Upper lobe of left lung (tissue), 6 donors: Measurements from ENCODE around the gene AQP3. TPM values are rescaled to one million over a fixed set of nuclear protein-coding genes. Genes with fewer than 3 reads are reported as not detected.

ENCODE experiments used
- ATAC-seq, 2 donors: fragments of 200-7000 bp; cut with Tn5 transposase; one replicate each; pipeline ENCODE4 v1.9.1; 2022; ENCODE audit warnings: mild to moderate bottlenecking in 2 of 2, moderate library complexity in 2 of 2; ENCODE audit not compliant: low FRiP score in 2 of 2
- DNase-seq, 2 donors: peaks; one replicate each; pipeline ENCODE4 v3.0.0-alpha.2; 2019 to 2020
- H3K27ac ChIP-seq, 4 donors: fragments of 200-600 bp; sonication (generic); one replicate each; pipeline ENCODE4 v1.5.1; 2016 to 2019
- H3K27me3 ChIP-seq, 4 donors: fragments of 200-600 bp; sonication (generic); one replicate each; pipeline ENCODE4 v1.5.1; 2017 to 2019
- H3K36me3 ChIP-seq, 4 donors: fragments of 200-600 bp; sonication (generic); one replicate each; pipeline ENCODE4 v1.5.1; 2016 to 2019
- H3K4me1 ChIP-seq, 4 donors: fragments of 200-600 bp; sonication (generic); one replicate each; pipeline ENCODE4 v1.5.1; 2018 to 2019
- H3K4me3 ChIP-seq, 4 donors: fragments of 200-600 bp; sonication (generic); one replicate each; pipeline ENCODE4 v1.5.1; 2017 to 2019; ENCODE audit warnings: mild to moderate bottlenecking in 2 of 4, moderate library complexity in 1 of 4
- H3K9me3 ChIP-seq, 4 donors: fragments of 200-600 bp; sonication (generic); one replicate each; pipeline ENCODE4 v1.5.1; 2018 to 2019
- EP300 ChIP-seq, 4 donors: sonication (generic); formaldehyde crosslinking; IDR thresholded peaks; one replicate each; pipeline ENCODE4 v1.5.1; 2017; ENCODE audit warnings: antibody characterized with exemption in 4 of 4, control low read depth in 2 of 4
- POLR2A ChIP-seq, 4 donors: fragments of 450-650 bp; IDR thresholded peaks; one replicate each; pipeline ENCODE4 v1.5.1; 2016 to 2017; ENCODE audit warnings: antibody characterized with exemption in 4 of 4, mild to moderate bottlenecking in 2 of 4
- POLR2AphosphoS5 ChIP-seq, 2 donors: sonication (generic); formaldehyde crosslinking; IDR thresholded peaks; one replicate each; pipeline ENCODE4 v1.5.1; 2017; ENCODE audit warnings: antibody characterized with exemption in 2 of 2
- WGBS, 2 donors: methylation state at CpG; one replicate each; pipeline ENCODE4 v1.1.5; 2017 to 2018; 5-methylcytosine and 5-hydroxymethylcytosine counted together
- total RNA-seq, 6 donors: library from RNA; depleted of rRNA in 4 of 6; stranded (reverse); fragments of >200 nt in 4 of 6; gene quantifications; one replicate each; pipeline versions ENCODE4 v1.1.0 to v1.2.1, GENCODE V29; 2016 to 2021
- TF ChIP-seq, protein P1 (sequence below), 6 experiments: fragments of 450-650 bp in 4 of 6; fragments of 200-600 bp in 2 of 6; sonication (generic) in 2 of 6; IDR thresholded peaks; one replicate each; pipeline ENCODE4 v1.5.1; 2016 to 2019; ENCODE audit warnings: antibody characterized with exemption in 6 of 6
- donor health status: DM: no; HTN: no; CAD: no; lungs with moderate emphysema.
- donor health status: DM: no; HTN: yes; CAD: no; lungs with severe emphysema.

AQP3 gene
- total RNA-seq, 6 donors from 2014 or later: 62.5 to 468 (median 201) TPM

DNA sequence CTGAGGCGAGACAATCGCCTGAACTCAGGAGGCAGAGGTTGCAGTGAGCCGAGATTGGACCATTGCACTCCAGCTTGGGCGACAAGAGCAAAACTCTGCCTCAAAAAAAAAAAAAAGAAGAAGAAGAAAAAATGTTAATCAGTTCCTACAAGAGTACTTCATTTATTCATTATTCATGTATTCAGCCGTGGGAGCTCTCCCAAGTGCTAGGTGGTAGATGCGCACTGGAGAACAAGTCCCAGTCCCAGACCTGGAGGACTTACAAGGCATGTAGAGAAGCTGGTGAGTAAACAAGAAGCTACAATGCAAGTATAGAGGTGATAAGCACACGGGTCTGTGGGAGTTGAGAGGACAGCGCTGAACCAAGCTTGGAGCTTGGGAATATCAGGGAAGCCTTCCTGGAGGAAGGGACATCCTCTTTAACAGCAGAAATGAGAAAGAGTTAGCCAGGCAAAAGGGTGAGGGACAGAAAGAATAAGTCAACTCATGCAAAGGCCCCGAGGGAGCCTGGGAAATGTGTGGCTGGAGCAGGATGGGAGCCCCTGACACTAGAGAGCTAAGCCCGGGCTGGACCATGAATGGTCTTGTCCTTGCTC lies 27.6 kb downstream of the AQP3 start:
- 68 to 71% methylated on average over 10 of the region's 10 CpGs for WGBS, 2 donors
- Histone ChIP-seq H3K4me1 (peaks cover 16 to 21% (median 19%) of the 10 kb centered on the region in 4 donors), H3K27ac (no peak overlapping the region), H3K4me3 (no peak overlapping the region), H3K9me3 (no peaks in the 10 kb centered on the region), H3K36me3 (no peaks in the 10 kb centered on the region), H3K27me3 (no peaks in the 10 kb centered on the region)
- ATAC-seq: no peak
- no peak for DNase-seq
- TF ChIP-seq POLR2AphosphoS5 (IDR thresholded peaks at IDR 0.05) (no peak), POLR2A (IDR thresholded peaks at IDR 0.05) (no peak), EP300 (IDR thresholded peaks at IDR 0.05) (no peak)
- TF ChIP-seq, protein P1, sequence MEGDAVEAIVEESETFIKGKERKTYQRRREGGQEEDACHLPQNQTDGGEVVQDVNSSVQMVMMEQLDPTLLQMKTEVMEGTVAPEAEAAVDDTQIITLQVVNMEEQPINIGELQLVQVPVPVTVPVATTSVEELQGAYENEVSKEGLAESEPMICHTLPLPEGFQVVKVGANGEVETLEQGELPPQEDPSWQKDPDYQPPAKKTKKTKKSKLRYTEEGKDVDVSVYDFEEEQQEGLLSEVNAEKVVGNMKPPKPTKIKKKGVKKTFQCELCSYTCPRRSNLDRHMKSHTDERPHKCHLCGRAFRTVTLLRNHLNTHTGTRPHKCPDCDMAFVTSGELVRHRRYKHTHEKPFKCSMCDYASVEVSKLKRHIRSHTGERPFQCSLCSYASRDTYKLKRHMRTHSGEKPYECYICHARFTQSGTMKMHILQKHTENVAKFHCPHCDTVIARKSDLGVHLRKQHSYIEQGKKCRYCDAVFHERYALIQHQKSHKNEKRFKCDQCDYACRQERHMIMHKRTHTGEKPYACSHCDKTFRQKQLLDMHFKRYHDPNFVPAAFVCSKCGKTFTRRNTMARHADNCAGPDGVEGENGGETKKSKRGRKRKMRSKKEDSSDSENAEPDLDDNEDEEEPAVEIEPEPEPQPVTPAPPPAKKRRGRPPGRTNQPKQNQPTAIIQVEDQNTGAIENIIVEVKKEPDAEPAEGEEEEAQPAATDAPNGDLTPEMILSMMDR (IDR thresholded peaks at IDR 0.05): no peak

DNA sequence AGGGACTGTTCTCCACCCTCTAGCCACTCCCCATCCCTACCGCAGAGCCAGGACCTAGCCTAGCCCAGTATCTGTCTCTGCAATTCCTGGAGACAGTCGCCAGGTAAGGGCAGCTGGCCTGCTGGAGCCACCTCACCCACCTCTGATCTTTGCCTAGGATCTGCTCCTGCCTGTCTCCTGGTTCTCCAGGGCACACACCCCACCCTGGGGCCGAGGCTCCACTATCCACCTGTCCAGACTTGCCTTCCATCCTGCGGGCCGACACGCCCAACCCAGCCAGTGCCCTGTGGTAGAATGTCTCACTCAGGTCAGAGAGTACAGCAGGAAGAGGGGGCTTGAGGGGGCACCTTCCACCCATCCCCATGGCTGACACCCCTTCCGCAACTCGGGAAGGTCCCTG lies 29.3 kb downstream of the AQP3 start:
- no peaks in the 10 kb centered on the region for H3K36me3 ChIP-seq
- H3K9me3 ChIP-seq: no peaks in the 10 kb centered on the region
- peak overlapping the region in 1 of 4 donors; percentile 4 for H3K27ac ChIP-seq
- H3K27me3 ChIP-seq: no peaks in the 10 kb centered on the region
- peak in 1 of 2 donors; percentile 56 for DNase-seq
- no peak for ATAC-seq
- TF ChIP-seq, protein P1 (IDR thresholded peaks at IDR 0.05): no peak
- TF ChIP-seq EP300 (IDR thresholded peaks at IDR 0.05): no peak
- no peak overlapping the region for H3K4me3 ChIP-seq
- peaks cover 18 to 31% (median 27%) of the 10 kb centered on the region in 4 donors for H3K4me1 ChIP-seq
- 91 to 98% methylated on average over 6 to 8 of the region's 8 CpGs for WGBS, 2 donors

DNA sequence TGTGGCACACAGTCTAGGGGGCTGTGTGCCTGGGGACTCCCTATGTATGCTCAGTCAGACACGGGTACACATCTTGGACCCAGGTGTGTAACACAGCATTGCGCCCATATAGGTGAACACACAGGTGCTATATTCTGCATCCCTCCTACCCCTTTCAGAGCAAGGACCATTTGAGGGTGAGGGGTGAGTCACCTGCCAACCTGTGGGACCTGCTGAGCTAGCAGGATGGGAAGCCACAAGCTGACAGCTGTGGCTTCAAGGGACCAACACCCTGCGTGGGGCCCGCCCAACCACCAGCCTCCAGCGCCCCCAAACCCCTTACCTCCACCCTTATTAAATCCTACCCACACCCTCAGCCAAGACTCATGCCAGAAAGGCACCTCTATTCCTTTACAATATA lies 30.4 kb downstream of the AQP3 start:
- 66 to 70% methylated on average over 5 of the region's 5 CpGs for WGBS, 2 donors
- no peaks in the 10 kb centered on the region for H3K27me3 ChIP-seq

DNA sequence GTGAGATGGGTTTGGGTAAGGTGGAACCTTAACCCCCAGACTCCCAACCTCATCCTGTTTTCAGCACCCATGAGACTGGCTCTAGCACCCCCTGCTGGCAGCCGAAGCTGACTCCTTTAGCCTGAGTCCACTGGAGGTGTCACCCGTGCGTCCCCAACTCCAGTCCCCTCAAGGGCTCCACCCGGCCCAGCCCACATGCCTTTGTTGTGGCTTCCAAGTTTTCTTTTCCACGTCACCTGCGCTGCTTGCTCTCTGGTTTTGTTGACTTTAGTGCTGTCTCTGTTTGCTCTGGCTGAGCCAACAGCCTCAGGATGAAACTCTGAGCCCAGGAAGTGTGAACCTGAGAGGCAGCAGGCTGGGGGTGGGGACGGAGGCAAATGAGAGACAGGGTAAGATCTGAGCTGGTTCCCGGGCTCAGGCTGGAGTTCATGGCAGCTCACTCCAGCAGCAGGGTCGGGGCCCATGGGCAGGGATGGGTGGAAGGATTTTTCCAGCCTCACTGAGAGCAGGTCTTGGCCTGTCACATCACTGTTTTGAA lies 31.8 kb downstream of the AQP3 start:
- H3K27ac ChIP-seq: peak overlapping the region; percentile 27 to 83 (median 59)
- no peak overlapping the region for H3K4me3 ChIP-seq
- ATAC-seq (peak; percentile 82 to 94), DNase-seq (peak in 1 of 2 donors; percentile 94)
- no peaks in the 10 kb centered on the region for H3K9me3 ChIP-seq
- no peaks in the 10 kb centered on the region for H3K36me3 ChIP-seq
- 25 to 26% methylated on average over 9 of the region's 9 CpGs for WGBS, 2 donors
- H3K27me3 ChIP-seq: no peaks in the 10 kb centered on the region
- TF ChIP-seq POLR2AphosphoS5 (IDR thresholded peaks at IDR 0.05) (peak; percentile 39 to 54), EP300 (IDR thresholded peaks at IDR 0.05) (peak in 1 of 4 donors; percentile 50), POLR2A (IDR thresholded peaks at IDR 0.05) (peak in 1 of 4 donors; percentile 43)
- TF ChIP-seq, protein P1 (IDR thresholded peaks at IDR 0.05): peak; percentile 62 to 90 (median 84)
- H3K4me1 ChIP-seq: peaks cover 18 to 31% (median 27%) of the 10 kb centered on the region in 4 donors

More for the DNA sequence above, 30.4 kb downstream of the AQP3 start:
- Histone ChIP-seq H3K4me3 (no peak overlapping the region), H3K9me3 (no peaks in the 10 kb centered on the region), H3K27ac (peak overlapping the region in 1 of 4 donors; percentile 83), H3K36me3 (no peaks in the 10 kb centered on the region), H3K4me1 (peaks cover 18 to 31% (median 27%) of the 10 kb centered on the region in 4 donors)
- DNase-seq (no peak), ATAC-seq (no peak)
- TF ChIP-seq, protein P1 (IDR thresholded peaks at IDR 0.05): no peak
- TF ChIP-seq EP300 (IDR thresholded peaks at IDR 0.05): no peak
